Panc1 (cell line): ENCODE measurements around the gene C9orf78. TPM values are rescaled to one million over a fixed set of nuclear protein-coding genes. Genes with fewer than 3 reads are reported as not detected.

Experiments
- ATAC-seq: fragments of 200-7000 bp; cut with Tn5 transposase; 2 replicates; pipeline ENCODE4 v1.9.1; 2020; ENCODE audit warnings: mild to moderate bottlenecking, moderate library complexity
- BruUV-seq: library from RNA; stranded (reverse); fragments of 400-500 nt; replicated peaks from 2 replicates; lab custom pipeline; 2021; lab: Mats Ljungman, UMichigan
- CTCF ChIA-PET: fragments of 300-600 bp; sonication (Branson Sonifier 250); formaldehyde crosslinking; loops from one replicate; lab custom pipeline; 2022; ENCODE audit warnings: antibody characterized with exemption; lab: Charles Lee
- POLR2A ChIA-PET: fragments of 300-600 bp; sonication (Branson Sonifier 250); formaldehyde crosslinking; loops from one replicate; lab custom pipeline; 2022; ENCODE audit warnings: antibody characterized with exemption; lab: Charles Lee
- DNase-seq: peaks from one replicate; pipeline ENCODE4 v3.0.0-alpha.2; 2010; ENCODE audit warnings: low read depth, low spot score
- H3K27ac ChIP-seq: 2 replicates; pipeline ENCODE4 v1.5.1; 2011; ENCODE audit warnings: mild to moderate bottlenecking, low read length, inconsistent platforms
- H3K27me3 ChIP-seq: fragments of 200-500 bp; sonication (Bioruptor generic); 2 replicates; pipeline ENCODE4 v1.6.0; 2014; ENCODE audit warnings: low read length, inconsistent platforms; ENCODE audit not compliant: control insufficient read depth, insufficient read depth
- H3K36me3 ChIP-seq: fragments of 200-500 bp; sonication (Bioruptor generic); 2 replicates; pipeline ENCODE4 v1.5.1; 2014; ENCODE audit warnings: inconsistent platforms, mild to moderate bottlenecking, low read length, moderate library complexity; ENCODE audit not compliant: control insufficient read depth, insufficient read depth
- H3K4me1 ChIP-seq: 2 replicates; pipeline ENCODE4 v1.5.1; 2011; ENCODE audit warnings: inconsistent platforms, mild to moderate bottlenecking, low read length, moderate library complexity; ENCODE audit not compliant: control insufficient read depth, insufficient read depth
- H3K4me3 ChIP-seq, 2 experiments: 2 replicates each; pipeline ENCODE4 v1.5.1; 2011 to 2012; ENCODE audit warnings: low read depth in 2 of 2, low read length in 2 of 2, mild to moderate bottlenecking in 2 of 2, inconsistent platforms in 1 of 2, moderate library complexity in 1 of 2
- H3K9me3 ChIP-seq: fragments of 200-500 bp; sonication (Bioruptor generic); 2 replicates; pipeline ENCODE4 v1.5.1; 2014; ENCODE audit warnings: low read depth, mild to moderate bottlenecking, inconsistent platforms, low read length, moderate library complexity; ENCODE audit not compliant: control insufficient read depth, insufficient read depth
- CTCF ChIP-seq: fragments of 450-650 bp; IDR thresholded peaks from 2 replicates; pipeline ENCODE4 v1.5.1; 2017; ENCODE audit warnings: mild to moderate bottlenecking
- POLR2AphosphoS5 ChIP-seq: IDR thresholded peaks from 2 replicates; pipeline ENCODE4 v1.6.1; 2012; ENCODE audit warnings: mild to moderate bottlenecking, low read depth, low read length, moderate library complexity
- REST ChIP-seq, 2 experiments: IDR thresholded peaks; 2 replicates each; pipeline ENCODE4 v1.6.1; 2011 to 2012; ENCODE audit warnings: low read depth in 2 of 2, control low read depth in 1 of 2, low read length in 1 of 2, mild to moderate bottlenecking in 1 of 2, moderate library complexity in 1 of 2; ENCODE audit not compliant: insufficient read depth in 1 of 2
- SIN3A ChIP-seq: IDR thresholded peaks from 2 replicates; pipeline ENCODE4 v1.6.1; 2012; ENCODE audit warnings: low read depth, mild to moderate bottlenecking, low read length, moderate library complexity, borderline replicate concordance; ENCODE audit not compliant: insufficient read depth
- TCF7L2 ChIP-seq: IDR thresholded peaks from 2 replicates; pipeline ENCODE4 v1.6.1; 2011; ENCODE audit warnings: mild to moderate bottlenecking, low read depth, low read length, inconsistent platforms
- in situ Hi-C: cut with HindIII; loops from 2 replicates; pipeline ENCODE4 v1.10.0; 2016; ENCODE audit warnings: low sequenced_read_pairs, low pct_unique_long_range_greater_than_20kb
- intact Hi-C: fragments of 100-400 bp; cut with micrococcal nuclease; formaldehyde crosslinking; loops from one replicate; pipeline ENCODE4 v1.10.0; 2022; ENCODE audit not compliant: unreplicated experiment
- total RNA-seq: library from RNA; stranded (reverse); gene quantifications from one replicate; pipeline ENCODE4 v1.2.1, GENCODE V29; 2021; ENCODE audit not compliant: unreplicated experiment

The C9orf78 gene
- total RNA-seq, 1 experiment from 2014 or later, result 33.6 TPM

- no peaks in the 10 kb centered on the region for H3K4me1 ChIP-seq
- H3K4me3 ChIP-seq, result no peak overlapping the region
- ATAC-seq, result no peak
- BruUV-seq, result no TSS peak
- no peak overlapping the region for H3K27ac ChIP-seq
- ChIA-PET CTCF (no interaction called here), POLR2A (no interaction called here)
- no peaks in the 10 kb centered on the region for H3K27me3 ChIP-seq
- intact Hi-C loops (no loop called here), in situ Hi-C loops (no loop called here)
- no peak for TF ChIP-seq SIN3A
- no peak for TF ChIP-seq REST (IDR thresholded peaks at IDR 0.05; ENCODE audit: insufficient read depth in 1 of 2, low read depth in 2 of 2, low read length in 1 of 2)
- TF ChIP-seq CTCF, result no peak
- TF ChIP-seq TCF7L2, result no peak
- no peak for TF ChIP-seq POLR2AphosphoS5
- DNase-seq, result no peak
- H3K36me3 ChIP-seq, result no peaks in the 10 kb centered on the region
- no peaks in the 10 kb centered on the region for H3K9me3 ChIP-seq
Observed at GRCh38 chr9:129794549-129794948, 40.5 kb downstream of the C9orf78 start.

- Histone ChIP-seq H3K27me3 (no peaks in the 10 kb centered on the region), H3K9me3 (no peaks in the 10 kb centered on the region), H3K27ac (no peak overlapping the region), H3K4me3 (no peak overlapping the region), H3K36me3 (no peaks in the 10 kb centered on the region), H3K4me1 (no peaks in the 10 kb centered on the region)
- TF ChIP-seq CTCF (no peak), REST (IDR thresholded peaks at IDR 0.05; ENCODE audit: insufficient read depth in 1 of 2, low read depth in 2 of 2, low read length in 1 of 2) (no peak), SIN3A (no peak), TCF7L2 (no peak), POLR2AphosphoS5 (no peak)
- in situ Hi-C loops, result no loop called here
- ChIA-PET POLR2A (no interaction called here), CTCF (no interaction called here)
- DNase-seq, result no peak
- no peak for ATAC-seq
- BruUV-seq, result no TSS peak
- intact Hi-C loops, result no loop called here
Observed at GRCh38 chr9:129786481-129786880, 48.6 kb downstream of the C9orf78 start.
